Fibroblast of lung (primary cell): Measurements from ENCODE around the gene SMARCA5.

ENCODE experiments used
- CTCF ChIP-seq, 2 donors: IDR thresholded peaks in 1 of 2; conservative IDR thresholded peaks in 1 of 2; 1 replicate in 1 of 2; 2 replicates in 1 of 2; pipeline ENCODE4 v1.5.1; 2011 to 2012; ENCODE audit warnings: low read length in 2 of 2, control low read depth in 1 of 2, inconsistent platforms in 1 of 2, low read depth in 1 of 2, mild to moderate bottlenecking in 1 of 2
- EZH2 ChIP-seq: IDR thresholded peaks from 2 replicates; pipeline ENCODE4 v1.5.1; 2012; ENCODE audit warnings: low read length, control low read depth, mild to moderate bottlenecking; ENCODE audit errors: missing control alignments

- TF ChIP-seq CTCF (conservative IDR thresholded peaks at IDR 0.05 in 1 of 2, IDR thresholded peaks at IDR 0.05 in 1 of 2; ENCODE audit: low read depth in 1 of 2, low read length in 2 of 2), result no peak
- no peak for TF ChIP-seq EZH2
These were observed 2.4 kb downstream of the SMARCA5 start for GRCh38 chr4:143515905-143516304.
